Panc1 (cell line): ENCODE data around the gene PALD1. TPM values are rescaled to one million over a fixed set of nuclear protein-coding genes. Genes with fewer than 3 reads are reported as not detected.

Experiments
- ATAC-seq: fragments of 200-7000 bp; cut with Tn5 transposase; 2 replicates; pipeline ENCODE4 v1.9.1; 2020; ENCODE audit warnings: mild to moderate bottlenecking, moderate library complexity
- BruUV-seq: library from RNA; stranded (reverse); fragments of 400-500 nt; replicated peaks from 2 replicates; lab custom pipeline; 2021; lab: Mats Ljungman, UMichigan
- CTCF ChIA-PET: fragments of 300-600 bp; sonication (Branson Sonifier 250); formaldehyde crosslinking; loops from one replicate; lab custom pipeline; 2022; ENCODE audit warnings: antibody characterized with exemption; lab: Charles Lee
- POLR2A ChIA-PET: fragments of 300-600 bp; sonication (Branson Sonifier 250); formaldehyde crosslinking; loops from one replicate; lab custom pipeline; 2022; ENCODE audit warnings: antibody characterized with exemption; lab: Charles Lee
- DNase-seq: peaks from one replicate; pipeline ENCODE4 v3.0.0-alpha.2; 2010; ENCODE audit warnings: low read depth, low spot score
- H3K27ac ChIP-seq: 2 replicates; pipeline ENCODE4 v1.5.1; 2011; ENCODE audit warnings: mild to moderate bottlenecking, low read length, inconsistent platforms
- H3K27me3 ChIP-seq: fragments of 200-500 bp; sonication (Bioruptor generic); 2 replicates; pipeline ENCODE4 v1.6.0; 2014; ENCODE audit warnings: low read length, inconsistent platforms; ENCODE audit not compliant: control insufficient read depth, insufficient read depth
- H3K36me3 ChIP-seq: fragments of 200-500 bp; sonication (Bioruptor generic); 2 replicates; pipeline ENCODE4 v1.5.1; 2014; ENCODE audit warnings: inconsistent platforms, mild to moderate bottlenecking, low read length, moderate library complexity; ENCODE audit not compliant: control insufficient read depth, insufficient read depth
- H3K4me1 ChIP-seq: 2 replicates; pipeline ENCODE4 v1.5.1; 2011; ENCODE audit warnings: inconsistent platforms, mild to moderate bottlenecking, low read length, moderate library complexity; ENCODE audit not compliant: control insufficient read depth, insufficient read depth
- H3K4me3 ChIP-seq, 2 experiments: 2 replicates each; pipeline ENCODE4 v1.5.1; 2011 to 2012; ENCODE audit warnings: low read depth in 2 of 2, low read length in 2 of 2, mild to moderate bottlenecking in 2 of 2, inconsistent platforms in 1 of 2, moderate library complexity in 1 of 2
- H3K9me3 ChIP-seq: fragments of 200-500 bp; sonication (Bioruptor generic); 2 replicates; pipeline ENCODE4 v1.5.1; 2014; ENCODE audit warnings: low read depth, mild to moderate bottlenecking, inconsistent platforms, low read length, moderate library complexity; ENCODE audit not compliant: control insufficient read depth, insufficient read depth
- CTCF ChIP-seq: fragments of 450-650 bp; IDR thresholded peaks from 2 replicates; pipeline ENCODE4 v1.5.1; 2017; ENCODE audit warnings: mild to moderate bottlenecking
- POLR2AphosphoS5 ChIP-seq: IDR thresholded peaks from 2 replicates; pipeline ENCODE4 v1.6.1; 2012; ENCODE audit warnings: mild to moderate bottlenecking, low read depth, low read length, moderate library complexity
- REST ChIP-seq, 2 experiments: IDR thresholded peaks; 2 replicates each; pipeline ENCODE4 v1.6.1; 2011 to 2012; ENCODE audit warnings: low read depth in 2 of 2, control low read depth in 1 of 2, low read length in 1 of 2, mild to moderate bottlenecking in 1 of 2, moderate library complexity in 1 of 2; ENCODE audit not compliant: insufficient read depth in 1 of 2
- SIN3A ChIP-seq: IDR thresholded peaks from 2 replicates; pipeline ENCODE4 v1.6.1; 2012; ENCODE audit warnings: low read depth, mild to moderate bottlenecking, low read length, moderate library complexity, borderline replicate concordance; ENCODE audit not compliant: insufficient read depth
- TCF7L2 ChIP-seq: IDR thresholded peaks from 2 replicates; pipeline ENCODE4 v1.6.1; 2011; ENCODE audit warnings: mild to moderate bottlenecking, low read depth, low read length, inconsistent platforms
- in situ Hi-C: cut with HindIII; loops from 2 replicates; pipeline ENCODE4 v1.10.0; 2016; ENCODE audit warnings: low sequenced_read_pairs, low pct_unique_long_range_greater_than_20kb
- intact Hi-C: fragments of 100-400 bp; cut with micrococcal nuclease; formaldehyde crosslinking; loops from one replicate; pipeline ENCODE4 v1.10.0; 2022; ENCODE audit not compliant: unreplicated experiment
- total RNA-seq: library from RNA; stranded (reverse); gene quantifications from one replicate; pipeline ENCODE4 v1.2.1, GENCODE V29; 2021; ENCODE audit not compliant: unreplicated experiment

PALD1 gene
- total RNA-seq, 1 experiment from 2014 or later, result 3.0 TPM

- no TSS peak for BruUV-seq
- DNase-seq (no peak), ATAC-seq (no peak)
- H3K4me3 ChIP-seq, result no peak overlapping the region
- no peaks in the 10 kb centered on the region for H3K36me3 ChIP-seq
- in situ Hi-C loops (no loop called here), intact Hi-C loops (loop anchor here (5.0 kb wide), 1 partner anchor 266 kb away; no protein-coding TSS in a partner anchor)
- peaks cover 23% of the 10 kb centered on the region for H3K27me3 ChIP-seq
- TF ChIP-seq POLR2AphosphoS5, result no peak
- TF ChIP-seq TCF7L2, result no peak
- no peak for TF ChIP-seq CTCF
- TF ChIP-seq REST (IDR thresholded peaks at IDR 0.05; ENCODE audit: insufficient read depth in 1 of 2, low read depth in 2 of 2, low read length in 1 of 2), result no peak
- TF ChIP-seq SIN3A, result no peak
- no peaks in the 10 kb centered on the region for H3K4me1 ChIP-seq
- POLR2A ChIA-PET, result no interaction called here
- no peak overlapping the region for H3K27ac ChIP-seq
- CTCF ChIA-PET, result no interaction called here
- peaks cover 13% of the 10 kb centered on the region; the same call in 1 of the 2 replicates for H3K9me3 ChIP-seq
Observed at GRCh38 chr10:70615784-70616522, 137.4 kb downstream of the PALD1 start.

GRCh38 chr10:70616761-70617160, 138.2 kb downstream of the PALD1 start:
- no TSS peak for BruUV-seq
- Histone ChIP-seq H3K4me1 (no peaks in the 10 kb centered on the region), H3K27me3 (peaks cover 23% of the 10 kb centered on the region), H3K9me3 (peaks cover 13% of the 10 kb centered on the region; the same call in 1 of the 2 replicates), H3K4me3 (no peak overlapping the region), H3K36me3 (no peaks in the 10 kb centered on the region), H3K27ac (no peak overlapping the region)
- TF ChIP-seq CTCF (no peak), POLR2AphosphoS5 (no peak), REST (IDR thresholded peaks at IDR 0.05; ENCODE audit: insufficient read depth in 1 of 2, low read depth in 2 of 2, low read length in 1 of 2) (no peak), TCF7L2 (no peak), SIN3A (no peak)
- CTCF ChIA-PET, result no interaction called here
- POLR2A ChIA-PET, result no interaction called here
- no peak for ATAC-seq
- in situ Hi-C loops, result no loop called here
- intact Hi-C loops, result loop anchor here (5.0 kb wide), 1 partner anchor 266 kb away; no protein-coding TSS in a partner anchor
- no peak for DNase-seq
